Sigmoid colon (tissue), 7 donors: ENCODE measurements around the gene TRNT1. TPM values are rescaled to one million over a fixed set of nuclear protein-coding genes. Genes with fewer than 3 reads are reported as not detected.

Experiments used
- DNase-seq: peaks from one replicate; pipeline ENCODE4 v3.0.0-alpha.2; 2019
- H3K27ac ChIP-seq, 4 donors: fragments of 200-600 bp; sonication (generic); one replicate each; pipeline ENCODE4 v1.5.1; 2016 to 2019; ENCODE audit warnings: mild to moderate bottlenecking in 1 of 4
- H3K27me3 ChIP-seq, 3 donors: fragments of 200-600 bp; sonication (generic); one replicate each; pipeline ENCODE4 v1.5.1; 2019; ENCODE audit warnings: mild to moderate bottlenecking in 1 of 3
- H3K36me3 ChIP-seq, 4 donors: fragments of 200-600 bp; sonication (generic); one replicate each; pipeline ENCODE4 v1.5.1; 2016 to 2019
- H3K4me1 ChIP-seq, 4 donors: fragments of 200-600 bp; sonication (generic); one replicate each; pipeline ENCODE4 v1.5.1; 2017 to 2019
- H3K4me3 ChIP-seq, 4 donors: fragments of 200-600 bp; sonication (generic); one replicate each; pipeline ENCODE4 v1.5.1; 2017 to 2019; ENCODE audit warnings: mild to moderate bottlenecking in 2 of 4, moderate library complexity in 1 of 4
- H3K9me3 ChIP-seq, 4 donors: fragments of 200-600 bp in 3 of 4; sonication (generic) in 3 of 4; one replicate each; pipeline versions ENCODE4 v1.5.1 to v1.6.1; 2013 to 2019
- EP300 ChIP-seq, 4 donors: sonication (generic); formaldehyde crosslinking; IDR thresholded peaks; one replicate each; pipeline ENCODE4 v1.6.1; 2017; ENCODE audit warnings: antibody characterized with exemption in 4 of 4
- POLR2A ChIP-seq, 2 donors: fragments of 450-650 bp; IDR thresholded peaks; one replicate each; pipeline ENCODE4 v1.6.1; 2016; ENCODE audit warnings: antibody characterized with exemption in 2 of 2, mild to moderate bottlenecking in 2 of 2, moderate library complexity in 2 of 2
- POLR2AphosphoS5 ChIP-seq, 4 donors: sonication (generic); formaldehyde crosslinking; IDR thresholded peaks; one replicate each; pipeline ENCODE4 v1.6.1; 2017; ENCODE audit warnings: antibody characterized with exemption in 4 of 4
- WGBS, 2 donors: extraction: QIAGEN DNeasy Blood & Tissue Kit; methylation state at CpG; one replicate each; pipeline ENCODE4 v1.1.7; 2013; 5-methylcytosine and 5-hydroxymethylcytosine counted together
- intact Hi-C: fragments of 100-400 bp; cut with DNase I; formaldehyde crosslinking; loops from one replicate; pipeline ENCODE4 v1.15.1; 2023
- polyA plus RNA-seq, 3 donors: library from polyadenylated mRNA; stranded (reverse); fragments of 200-250 nt; gene quantifications; one replicate each; pipeline ENCODE4 v1.2.3, GENCODE V29; 2013
- total RNA-seq, 4 donors: library from RNA; depleted of rRNA; stranded (reverse); fragments of >200 nt; gene quantifications; one replicate each; pipeline ENCODE4 v1.1.0, GENCODE V29; 2016
- TF ChIP-seq, protein P1 (sequence below), 4 experiments: fragments of 450-650 bp in 3 of 4; fragments of 200-600 bp in 1 of 4; IDR thresholded peaks; one replicate each; pipeline ENCODE4 v1.5.1; 2016 to 2019; ENCODE audit warnings: antibody characterized with exemption in 4 of 4, mild to moderate bottlenecking in 3 of 4, moderate library complexity in 2 of 4
- donor health status: healthy with polysubstance abuse.
- donor health status: Bipolar disorder and iron deficiency.
- donor health status: healthy.

Gene TRNT1
- total and polyA plus RNA-seq, 7 donors = 7.8 to 17.7 (median 14.9) TPM

DNA sequence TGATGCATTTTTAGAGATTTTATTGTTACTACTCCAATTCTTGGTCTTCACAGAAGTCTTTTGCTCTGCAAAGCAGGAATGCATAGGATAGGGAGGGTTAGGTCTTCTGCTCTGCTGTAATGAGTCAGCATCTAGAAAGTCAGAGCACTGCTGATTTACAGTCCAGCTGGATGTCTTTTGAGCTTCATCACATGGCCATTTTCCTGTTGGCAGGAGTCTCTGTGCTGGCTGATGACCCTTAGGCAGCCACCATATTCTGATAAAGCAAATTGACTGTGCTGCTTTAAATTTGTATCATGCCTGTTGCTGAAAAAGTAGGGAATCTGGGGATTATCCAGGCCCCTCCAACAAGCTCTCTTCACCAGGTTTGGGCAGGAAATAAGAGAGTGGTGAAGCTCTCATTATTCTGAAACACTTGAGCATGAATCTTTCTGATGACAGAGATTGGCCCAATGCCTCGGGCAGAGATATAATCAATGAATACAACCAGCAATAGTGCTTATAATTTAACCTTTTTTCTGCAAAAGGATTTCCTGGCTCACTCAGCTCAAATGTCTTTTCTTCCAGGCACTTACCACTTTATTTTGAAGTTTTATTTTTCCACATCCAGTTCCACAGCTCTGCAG is 62.5 kb downstream of the TRNT1 start:
- H3K9me3 ChIP-seq = peaks cover 0 to 11% (median 2%) of the 10 kb centered on the region in 4 donors
- H3K4me1 ChIP-seq = no peaks in the 10 kb centered on the region
- DNase-seq = no peak
- no peak overlapping the region for H3K27ac ChIP-seq
- intact Hi-C loops = no loop called here
- TF ChIP-seq POLR2AphosphoS5 (IDR thresholded peaks at IDR 0.05) (no peak), POLR2A (IDR thresholded peaks at IDR 0.05) (no peak), EP300 (IDR thresholded peaks at IDR 0.05) (no peak)
- TF ChIP-seq, protein P1, sequence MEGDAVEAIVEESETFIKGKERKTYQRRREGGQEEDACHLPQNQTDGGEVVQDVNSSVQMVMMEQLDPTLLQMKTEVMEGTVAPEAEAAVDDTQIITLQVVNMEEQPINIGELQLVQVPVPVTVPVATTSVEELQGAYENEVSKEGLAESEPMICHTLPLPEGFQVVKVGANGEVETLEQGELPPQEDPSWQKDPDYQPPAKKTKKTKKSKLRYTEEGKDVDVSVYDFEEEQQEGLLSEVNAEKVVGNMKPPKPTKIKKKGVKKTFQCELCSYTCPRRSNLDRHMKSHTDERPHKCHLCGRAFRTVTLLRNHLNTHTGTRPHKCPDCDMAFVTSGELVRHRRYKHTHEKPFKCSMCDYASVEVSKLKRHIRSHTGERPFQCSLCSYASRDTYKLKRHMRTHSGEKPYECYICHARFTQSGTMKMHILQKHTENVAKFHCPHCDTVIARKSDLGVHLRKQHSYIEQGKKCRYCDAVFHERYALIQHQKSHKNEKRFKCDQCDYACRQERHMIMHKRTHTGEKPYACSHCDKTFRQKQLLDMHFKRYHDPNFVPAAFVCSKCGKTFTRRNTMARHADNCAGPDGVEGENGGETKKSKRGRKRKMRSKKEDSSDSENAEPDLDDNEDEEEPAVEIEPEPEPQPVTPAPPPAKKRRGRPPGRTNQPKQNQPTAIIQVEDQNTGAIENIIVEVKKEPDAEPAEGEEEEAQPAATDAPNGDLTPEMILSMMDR (IDR thresholded peaks at IDR 0.05) = no peak
- H3K4me3 ChIP-seq = no peak overlapping the region
- H3K36me3 ChIP-seq = no peaks in the 10 kb centered on the region
- 44 to 75% methylated on average over 1 of the region's 1 CpG for WGBS, 2 donors
- no peaks in the 10 kb centered on the region for H3K27me3 ChIP-seq

DNA sequence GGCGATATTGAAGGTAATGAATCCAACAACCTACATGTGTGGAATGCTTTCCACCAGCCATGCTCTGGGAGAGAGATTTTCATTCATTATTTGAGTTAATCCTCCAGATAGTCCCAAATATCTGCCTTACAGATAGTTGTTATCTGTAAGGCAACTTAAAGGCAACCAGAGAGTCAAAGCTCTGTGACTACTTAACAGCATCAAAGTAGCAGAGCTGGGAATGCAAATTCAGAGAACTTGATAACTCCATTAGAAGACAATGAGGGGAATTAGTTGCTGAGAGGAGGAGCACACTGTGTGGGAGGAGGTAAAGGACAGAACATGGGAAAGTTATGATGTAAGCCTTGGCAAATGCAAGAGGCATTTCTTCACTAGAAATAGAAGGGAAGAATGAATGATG is 63.2 kb downstream of the TRNT1 start:
- 64 to 87% methylated on average over 1 of the region's 1 CpG for WGBS, 2 donors
- no peak for TF ChIP-seq POLR2A (IDR thresholded peaks at IDR 0.05)
- no peak for TF ChIP-seq POLR2AphosphoS5 (IDR thresholded peaks at IDR 0.05)
- TF ChIP-seq EP300 (IDR thresholded peaks at IDR 0.05) = no peak
- TF ChIP-seq, protein P1 (IDR thresholded peaks at IDR 0.05) = no peak

DNA sequence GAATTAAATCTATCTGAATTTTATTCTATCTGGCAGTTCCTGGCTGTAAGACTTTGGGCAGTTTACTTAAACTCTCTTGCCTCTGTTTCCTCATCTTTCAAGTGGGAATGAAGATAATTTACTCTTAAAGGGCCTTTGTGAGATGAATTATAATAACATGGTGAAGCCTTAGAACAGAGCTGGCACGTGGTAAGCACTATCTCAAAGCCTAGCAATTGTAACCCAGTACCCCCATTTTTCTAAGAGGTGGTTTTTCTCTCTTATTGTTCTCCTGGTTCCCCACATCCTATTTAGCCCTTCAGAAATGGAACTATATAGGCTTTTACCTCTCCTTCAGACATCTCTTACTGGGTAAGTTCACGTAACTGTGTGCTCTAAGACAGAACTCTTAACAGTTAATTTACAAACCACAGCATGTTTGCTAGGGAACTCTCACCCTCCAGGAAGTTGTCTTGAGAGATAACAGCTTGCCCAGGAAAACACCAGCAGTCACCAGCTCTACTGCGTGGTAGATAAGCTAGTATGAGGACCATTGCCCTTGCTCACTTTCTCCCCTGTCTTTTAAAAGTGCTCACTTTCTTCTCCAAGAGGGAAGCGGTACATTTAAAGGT is 65.0 kb downstream of the TRNT1 start:
- Histone ChIP-seq H3K4me1 (no peaks in the 10 kb centered on the region), H3K27me3 (no peaks in the 10 kb centered on the region), H3K4me3 (no peak overlapping the region), H3K27ac (no peak overlapping the region), H3K36me3 (no peaks in the 10 kb centered on the region), H3K9me3 (peaks cover 0 to 8% (median under 1%) of the 10 kb centered on the region in 4 donors)
- DNase-seq = no peak
- WGBS, 2 donors = 10 to 17% methylated on average over 4 of the region's 4 CpGs
- TF ChIP-seq EP300 (IDR thresholded peaks at IDR 0.05) = no peak
- TF ChIP-seq POLR2AphosphoS5 (IDR thresholded peaks at IDR 0.05) = no peak
- TF ChIP-seq POLR2A (IDR thresholded peaks at IDR 0.05) = no peak
- TF ChIP-seq, protein P1 (IDR thresholded peaks at IDR 0.05) = no peak
- intact Hi-C loops = no loop called here

More for the DNA sequence above, 63.2 kb downstream of the TRNT1 start:
- no peak for DNase-seq
- H3K4me3 ChIP-seq = no peak overlapping the region
- no peaks in the 10 kb centered on the region for H3K36me3 ChIP-seq
- H3K27ac ChIP-seq = no peak overlapping the region
- no peaks in the 10 kb centered on the region for H3K27me3 ChIP-seq
- intact Hi-C loops = no loop called here
- H3K4me1 ChIP-seq = no peaks in the 10 kb centered on the region
- peaks cover 0 to 11% (median 2%) of the 10 kb centered on the region in 4 donors for H3K9me3 ChIP-seq

DNA sequence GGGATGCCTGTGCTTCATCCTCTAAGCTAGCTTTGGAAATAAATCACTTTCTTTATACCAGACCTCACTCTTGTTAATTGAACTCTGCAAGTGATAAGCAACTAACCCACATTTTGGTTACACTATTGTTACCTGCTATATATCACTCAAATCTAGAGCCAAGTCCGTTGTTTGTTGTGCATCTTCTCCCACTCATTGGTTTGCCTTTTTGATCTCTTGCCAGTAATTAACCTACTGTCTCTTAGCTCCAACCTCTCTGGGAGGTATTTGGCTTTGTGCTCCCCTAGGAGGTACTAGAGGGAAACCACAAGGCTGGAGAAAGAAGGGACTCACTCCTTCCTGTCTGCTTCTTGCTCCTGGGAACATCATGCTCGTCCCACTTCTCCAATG is 65.5 kb downstream of the TRNT1 start:
- DNase-seq = no peak
- no peaks in the 10 kb centered on the region for H3K36me3 ChIP-seq
- H3K4me1 ChIP-seq = no peaks in the 10 kb centered on the region
- intact Hi-C loops = no loop called here
- H3K4me3 ChIP-seq = no peak overlapping the region
- WGBS, 2 donors = 15 to 23% methylated on average over 2 of the region's 2 CpGs
- TF ChIP-seq, protein P1 (IDR thresholded peaks at IDR 0.05) = no peak
- TF ChIP-seq POLR2A (IDR thresholded peaks at IDR 0.05) (no peak), EP300 (IDR thresholded peaks at IDR 0.05) (no peak), POLR2AphosphoS5 (IDR thresholded peaks at IDR 0.05) (no peak)
- no peak overlapping the region for H3K27ac ChIP-seq
- H3K9me3 ChIP-seq = peaks cover 0 to 5% (median 0%) of the 10 kb centered on the region in 4 donors
- no peaks in the 10 kb centered on the region for H3K27me3 ChIP-seq
